Measurements from ENCODE around the gene IKBKG. TPM values are rescaled to one million over a fixed set of nuclear protein-coding genes. Genes with fewer than 3 reads are reported as not detected.
"Not testable (repeated sequence)": the region's sequence is repeated elsewhere in the genome, so short reads cannot be mapped to it uniquely, and the experiment has no call there.

Gene IKBKG
- total RNA-seq, 1 donor from 2014 or later: 16.7 TPM

- no peaks in the 10 kb centered on the region for H3K4me1 Mint-ChIP-seq (ENCODE audit: low read depth)
- H3K9me3 Mint-ChIP-seq (ENCODE audit: low read depth): peaks cover 16% of the 10 kb centered on the region
These were observed 56.3 kb downstream of the IKBKG start for GRCh38 chrX:154603438-154604430.

GRCh38 chrX:154605566-154605965, 58.1 kb downstream of the IKBKG start:
- TF ChIP-seq CTCF (IDR thresholded peaks at IDR 0.05; ENCODE audit: unreplicated experiment): no peak
- H3K4me1 Mint-ChIP-seq (ENCODE audit: low read depth): peaks cover 2% of the 10 kb centered on the region
- no peak overlapping the region for H3K4me3 Mint-ChIP-seq (ENCODE audit: low read depth)
- no peak for DNase-seq (ENCODE audit: low spot score, unreplicated experiment)
- H3K9me3 Mint-ChIP-seq (ENCODE audit: low read depth): peaks cover 14% of the 10 kb centered on the region
- no peaks in the 10 kb centered on the region for H3K36me3 Mint-ChIP-seq (ENCODE audit: insufficient read depth)
- no peaks in the 10 kb centered on the region for H3K27me3 Mint-ChIP-seq
- no peak overlapping the region for H3K27ac Mint-ChIP-seq

More at GRCh38 chrX:154603438-154604430, 56.3 kb downstream of the IKBKG start:
- TF ChIP-seq CTCF (IDR thresholded peaks at IDR 0.05; ENCODE audit: unreplicated experiment): no peak
- no peak for DNase-seq (ENCODE audit: low spot score, unreplicated experiment)
- no peaks in the 10 kb centered on the region for H3K27me3 Mint-ChIP-seq
- H3K4me3 Mint-ChIP-seq (ENCODE audit: low read depth): no peak overlapping the region
- no peak overlapping the region for H3K27ac Mint-ChIP-seq
- H3K36me3 Mint-ChIP-seq (ENCODE audit: insufficient read depth): no peaks in the 10 kb centered on the region

GRCh38 chrX:154607370-154607769, 60.0 kb downstream of the IKBKG start:
- Mint-ChIP-seq H3K9me3 (ENCODE audit: low read depth) (peaks cover 14% of the 10 kb centered on the region), H3K4me1 (ENCODE audit: low read depth) (peaks cover 2% of the 10 kb centered on the region), H3K27me3 (no peaks in the 10 kb centered on the region), H3K27ac (no peak overlapping the region), H3K4me3 (ENCODE audit: low read depth) (no peak overlapping the region), H3K36me3 (ENCODE audit: insufficient read depth) (no peaks in the 10 kb centered on the region)
- no peak for TF ChIP-seq CTCF (IDR thresholded peaks at IDR 0.05; ENCODE audit: unreplicated experiment)
- DNase-seq (ENCODE audit: low spot score, unreplicated experiment): no peak

GRCh38 chrX:154607976-154608375, 60.6 kb downstream of the IKBKG start:
- H3K4me1 Mint-ChIP-seq (ENCODE audit: low read depth); H3K4me3 Mint-ChIP-seq (ENCODE audit: low read depth); H3K27me3 Mint-ChIP-seq; DNase-seq (ENCODE audit: low spot score, unreplicated experiment); H3K36me3 Mint-ChIP-seq (ENCODE audit: insufficient read depth); H3K27ac Mint-ChIP-seq: not testable (repeated sequence)
- H3K9me3 Mint-ChIP-seq (ENCODE audit: low read depth): peaks cover 18% of the 10 kb centered on the region

- not testable (repeated sequence) for H3K4me3 Mint-ChIP-seq (ENCODE audit: low read depth); DNase-seq (ENCODE audit: low spot score, unreplicated experiment); H3K36me3 Mint-ChIP-seq (ENCODE audit: insufficient read depth); H3K4me1 Mint-ChIP-seq (ENCODE audit: low read depth); H3K27ac Mint-ChIP-seq; H3K27me3 Mint-ChIP-seq
- H3K9me3 Mint-ChIP-seq (ENCODE audit: low read depth): peaks cover 18% of the 10 kb centered on the region
These were observed 61.4 kb downstream of the IKBKG start for GRCh38 chrX:154608823-154609222.

- not testable (repeated sequence) for H3K27ac Mint-ChIP-seq; H3K36me3 Mint-ChIP-seq (ENCODE audit: insufficient read depth); H3K27me3 Mint-ChIP-seq; H3K4me3 Mint-ChIP-seq (ENCODE audit: low read depth); H3K9me3 Mint-ChIP-seq (ENCODE audit: low read depth); DNase-seq (ENCODE audit: low spot score, unreplicated experiment); H3K4me1 Mint-ChIP-seq (ENCODE audit: low read depth)
These were observed 63.7 kb downstream of the IKBKG start for GRCh38 chrX:154611146-154611545.

- not testable (repeated sequence) for H3K27ac Mint-ChIP-seq; H3K9me3 Mint-ChIP-seq (ENCODE audit: low read depth); DNase-seq (ENCODE audit: low spot score, unreplicated experiment); H3K36me3 Mint-ChIP-seq (ENCODE audit: insufficient read depth); H3K4me1 Mint-ChIP-seq (ENCODE audit: low read depth); H3K27me3 Mint-ChIP-seq; H3K4me3 Mint-ChIP-seq (ENCODE audit: low read depth)
These were observed 66.2 kb downstream of the IKBKG start for GRCh38 chrX:154613586-154613985.

Other genes starting within 250 kb of the IKBKG start
- 765 and 777 TPM in 2 replicates for gene FLNA, start 173.0 kb upstream of the IKBKG start, total RNA-seq
- gene EMD, start 168.3 kb upstream of the IKBKG start, total RNA-seq: 42.5 and 45.9 TPM in 2 replicates
- gene RPL10, start 149.2 kb upstream of the IKBKG start, total RNA-seq: 2,364 and 2,443 TPM in 2 replicates
- gene DNASE1L1, start 138.4 kb upstream of the IKBKG start, total RNA-seq: 12.7 and 14.3 TPM in 2 replicates
- 34.5 and 38.4 TPM in 2 replicates for gene TAFAZZIN, start 136.1 kb upstream of the IKBKG start, total RNA-seq
- gene ATP6AP1, start 118.9 kb upstream of the IKBKG start, total RNA-seq: 82.1 and 87.5 TPM in 2 replicates
- gene GDI1, start 110.5 kb upstream of the IKBKG start, total RNA-seq: 149 and 151 TPM in 2 replicates
- gene FAM50A, start 103.5 kb upstream of the IKBKG start, total RNA-seq: 65.8 and 66.7 TPM in 2 replicates
- 135 and 148 TPM in 2 replicates for gene PLXNA3, start 89.3 kb upstream of the IKBKG start, total RNA-seq
- 12.8 and 13.5 TPM in 2 replicates for gene LAGE3, start 68.3 kb upstream of the IKBKG start, total RNA-seq
- gene UBL4A, start 61.0 kb upstream of the IKBKG start, total RNA-seq: 17.7 and 20.0 TPM in 2 replicates
- 10.4 and 10.9 TPM in 2 replicates for gene SLC10A3, start 57.0 kb upstream of the IKBKG start, total RNA-seq
- 29.5 and 34.3 TPM in 2 replicates for gene FAM3A, start 31.4 kb upstream of the IKBKG start, total RNA-seq
- 47.7 and 55.1 TPM in 2 replicates for gene G6PD, start 774 bp upstream of the IKBKG start, total RNA-seq
- gene CTAG1A, start 37.5 kb downstream of the IKBKG start, total RNA-seq: not detected in 2 replicates
- gene CTAG1B, start 71.7 kb downstream of the IKBKG start, total RNA-seq: not detected in 2 replicates
- not detected in 2 replicates for gene CTAG2, start 106.0 kb downstream of the IKBKG start, total RNA-seq
- 0.13 and 0.14 TPM in 2 replicates for gene GAB3, start 203.5 kb downstream of the IKBKG start, total RNA-seq
- 58.5 and 61.0 TPM in 2 replicates for gene DKC1, start 215.2 kb downstream of the IKBKG start, total RNA-seq

Data from progenitor cell of endocrine pancreas (in vitro differentiated cells).